T-helper 17 cell (primary cell): ENCODE results near the gene IQSEC1. TPM values are rescaled to one million over a fixed set of nuclear protein-coding genes. Genes with fewer than 3 reads are reported as not detected.
A peak's percentile ranks its signal among the peaks of the same experiment; 100 is the strongest.

Experiments
- ATAC-seq: fragments of 150-1000 bp; cut with Tn5 transposase; 2 replicates; pipeline ENCODE4 v1.10.0; 2021; ENCODE audit warnings: mild to moderate bottlenecking, moderate library complexity
- DNase-seq, 3 donors: peaks; one replicate each; pipeline versions ENCODE4 v3.0.0 to v3.0.0-alpha.2; 2020 to 2021
- H3K9me3 ChIP-seq: one replicate; pipeline ENCODE4 v1.7.0; 2013; ENCODE audit warnings: low read length, mild to moderate bottlenecking; ENCODE audit not compliant: control insufficient read depth, poor library complexity, severe bottlenecking
- H3K27ac Mint-ChIP-seq: one replicate; pipeline ENCODE4 v1.8.0; 2022; ENCODE audit warnings: mild to moderate bottlenecking, moderate library complexity, mixed read lengths
- H3K27me3 Mint-ChIP-seq: one replicate; pipeline ENCODE4 v1.8.0; 2022; ENCODE audit warnings: mixed read lengths
- H3K36me3 Mint-ChIP-seq: one replicate; pipeline ENCODE4 v1.8.0; 2022; ENCODE audit warnings: low read depth, mixed read lengths
- H3K4me1 Mint-ChIP-seq: one replicate; pipeline ENCODE4 v1.8.0; 2022; ENCODE audit warnings: mild to moderate bottlenecking, mixed read lengths
- H3K4me3 Mint-ChIP-seq: one replicate; pipeline ENCODE4 v1.8.0; 2022; ENCODE audit warnings: mild to moderate bottlenecking, moderate library complexity, mixed read lengths
- total RNA-seq, 4 donors: library from RNA in 2 of 4; stranded (reverse) in 2 of 4; gene quantifications; one replicate each; pipeline ENCODE4 v1.2.3 and lab custom pipeline; 2022 to 2026

IQSEC1 gene
- total RNA-seq, 2 donors from 2014 or later: 114 to 128 TPM

DNA sequence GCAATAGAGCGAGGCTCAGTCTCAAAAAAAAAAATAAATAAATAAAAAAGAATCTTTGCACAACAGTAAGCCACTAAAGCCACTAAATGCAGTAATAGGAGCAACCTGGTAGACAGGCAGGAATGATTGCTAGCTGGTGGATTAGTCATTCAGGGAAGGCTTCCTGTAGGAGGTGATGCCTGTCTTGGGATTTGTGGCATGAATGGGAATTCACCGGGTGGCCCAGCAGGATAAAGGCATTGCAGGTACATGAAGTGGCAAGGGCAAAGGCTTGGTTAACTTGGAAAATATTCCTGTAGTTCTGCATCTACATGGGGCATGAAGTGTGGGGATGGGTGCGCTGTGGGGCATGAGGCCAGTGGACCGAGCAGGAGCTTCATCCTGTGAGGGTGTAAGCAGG, 94.5 kb downstream of the IQSEC1 start:
- Mint-ChIP-seq H3K4me3 (no peak overlapping the region), H3K4me1 (peaks cover 39% of the 10 kb centered on the region), H3K36me3 (peaks cover 2% of the 10 kb centered on the region), H3K27ac (no peak overlapping the region), H3K27me3 (no peaks in the 10 kb centered on the region)
- H3K9me3 ChIP-seq: no peaks in the 10 kb centered on the region
- DNase-seq: no peak
- ATAC-seq: no peak

- Mint-ChIP-seq H3K4me1 (peaks cover 42% of the 10 kb centered on the region), H3K27ac (no peak overlapping the region), H3K4me3 (no peak overlapping the region), H3K27me3 (no peaks in the 10 kb centered on the region), H3K36me3 (peaks cover 2% of the 10 kb centered on the region)
- ATAC-seq (no peak), DNase-seq (no peak)
- no peaks in the 10 kb centered on the region for H3K9me3 ChIP-seq
Observed at GRCh38 chr3:12977117-12977808, 96.0 kb downstream of the IQSEC1 start.

DNA sequence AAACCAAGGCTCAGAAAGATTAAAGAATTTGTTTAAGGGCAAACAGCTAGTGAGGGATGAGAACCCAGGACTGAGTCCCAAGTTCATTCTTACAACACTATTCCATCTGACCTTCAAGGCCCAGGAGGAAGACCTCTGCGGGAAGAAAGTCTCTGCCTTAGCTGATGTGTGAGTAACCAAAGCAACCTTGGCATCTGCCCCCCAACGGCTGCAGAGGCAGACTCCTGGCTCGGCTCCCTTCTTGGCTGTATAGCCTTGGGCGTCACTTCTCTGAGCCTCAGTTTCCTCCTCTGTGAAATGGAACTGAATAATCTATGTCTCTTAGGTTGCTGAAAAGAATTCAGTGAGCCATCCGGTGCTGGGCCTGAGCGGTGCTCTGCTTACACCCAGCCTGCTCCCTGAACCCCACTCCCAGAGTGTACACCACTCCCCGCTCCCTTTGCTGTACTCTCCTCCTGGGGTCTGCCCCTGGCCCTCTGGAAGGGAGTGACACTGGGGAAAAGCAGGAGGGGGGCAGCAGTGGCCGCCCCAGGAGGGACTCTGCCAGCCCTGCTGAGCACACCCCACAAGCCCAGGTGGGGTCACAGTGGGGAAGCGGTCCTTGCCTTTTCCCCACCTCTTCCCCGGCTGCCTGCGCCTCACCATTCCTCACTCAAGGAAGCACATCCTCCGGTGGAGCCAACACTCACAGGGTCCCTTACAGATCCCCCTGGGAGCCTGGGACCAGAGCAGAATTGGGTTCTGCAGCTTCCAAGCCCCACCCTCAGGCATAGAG, 97.3 kb downstream of the IQSEC1 start:
- DNase-seq (no peak), ATAC-seq (no peak)
- H3K9me3 ChIP-seq: no peaks in the 10 kb centered on the region
- Mint-ChIP-seq H3K4me3 (no peak overlapping the region), H3K4me1 (peaks cover 45% of the 10 kb centered on the region), H3K27ac (peak overlapping the region; percentile 29), H3K27me3 (no peaks in the 10 kb centered on the region), H3K36me3 (peaks cover 2% of the 10 kb centered on the region)

DNA sequence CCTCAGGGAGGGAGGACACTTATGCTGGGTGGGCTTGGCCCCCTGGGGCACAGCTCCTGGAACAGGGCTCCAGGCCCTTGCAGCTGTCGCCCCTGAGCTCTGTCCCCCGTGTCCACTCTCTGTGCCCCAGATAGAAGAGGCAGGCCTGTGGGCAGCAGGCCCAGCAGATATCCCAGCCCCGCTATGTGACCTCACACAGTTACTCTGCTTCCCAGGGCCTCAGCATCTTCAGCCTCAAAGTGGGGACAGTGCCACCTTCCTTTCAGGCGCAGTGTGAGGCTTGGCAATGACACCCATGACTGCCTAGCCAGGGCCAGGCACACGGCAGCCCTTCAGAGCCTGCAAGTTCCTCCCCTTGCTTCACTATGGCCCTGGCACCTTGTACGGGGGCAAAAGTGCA, 98.4 kb downstream of the IQSEC1 start:
- Mint-ChIP-seq H3K4me1 (peaks cover 50% of the 10 kb centered on the region), H3K27me3 (no peaks in the 10 kb centered on the region), H3K4me3 (peak overlapping the region; percentile 45), H3K36me3 (peaks cover 2% of the 10 kb centered on the region), H3K27ac (no peak overlapping the region)
- no peak for DNase-seq
- ATAC-seq: no peak
- no peaks in the 10 kb centered on the region for H3K9me3 ChIP-seq

GRCh38 chr3:12974334-12974733, 98.9 kb downstream of the IQSEC1 start:
- H3K9me3 ChIP-seq: no peaks in the 10 kb centered on the region
- DNase-seq (no peak), ATAC-seq (no peak)
- H3K36me3 Mint-ChIP-seq: peaks cover 2% of the 10 kb centered on the region
- no peaks in the 10 kb centered on the region for H3K27me3 Mint-ChIP-seq
- peaks cover 50% of the 10 kb centered on the region for H3K4me1 Mint-ChIP-seq
- peak overlapping the region; percentile 45 for H3K4me3 Mint-ChIP-seq
- no peak overlapping the region for H3K27ac Mint-ChIP-seq

DNA sequence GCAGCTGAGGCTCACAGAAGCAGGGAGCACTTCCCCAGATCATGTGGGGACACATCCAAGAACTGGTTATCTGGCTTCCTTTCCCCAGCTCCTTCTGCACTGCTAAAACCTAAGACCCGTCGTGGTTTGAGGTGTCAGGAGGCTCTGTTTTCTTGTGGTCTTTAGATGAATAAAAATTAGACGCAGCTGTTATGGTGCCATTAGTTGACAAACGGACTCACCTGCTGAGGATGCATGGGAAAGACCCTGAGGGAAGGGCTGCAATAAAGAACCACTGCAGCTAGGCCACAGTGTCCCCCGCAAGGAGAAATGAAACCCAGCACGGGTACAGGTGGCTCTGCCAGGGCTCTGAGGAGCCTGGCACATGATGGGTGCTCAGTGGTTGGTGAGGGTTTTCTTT, 99.4 kb downstream of the IQSEC1 start:
- H3K4me3 Mint-ChIP-seq: no peak overlapping the region
- ATAC-seq (peak; percentile 20), DNase-seq (no peak)
- H3K27ac Mint-ChIP-seq: no peak overlapping the region
- H3K9me3 ChIP-seq: no peaks in the 10 kb centered on the region
- peaks cover 51% of the 10 kb centered on the region for H3K4me1 Mint-ChIP-seq
- H3K36me3 Mint-ChIP-seq: peaks cover 2% of the 10 kb centered on the region
- H3K27me3 Mint-ChIP-seq: no peaks in the 10 kb centered on the region

- Mint-ChIP-seq H3K36me3 (peaks cover 2% of the 10 kb centered on the region), H3K4me1 (peaks cover 58% of the 10 kb centered on the region), H3K27me3 (no peaks in the 10 kb centered on the region), H3K4me3 (no peak overlapping the region), H3K27ac (no peak overlapping the region)
- no peaks in the 10 kb centered on the region for H3K9me3 ChIP-seq
- DNase-seq (no peak), ATAC-seq (no peak)
Observed at GRCh38 chr3:12972781-12973702, 100.2 kb downstream of the IQSEC1 start.

- no peaks in the 10 kb centered on the region for H3K9me3 ChIP-seq
- DNase-seq (no peak), ATAC-seq (no peak)
- Mint-ChIP-seq H3K4me3 (no peak overlapping the region), H3K27me3 (no peaks in the 10 kb centered on the region), H3K4me1 (peaks cover 57% of the 10 kb centered on the region), H3K27ac (no peak overlapping the region), H3K36me3 (peaks cover 2% of the 10 kb centered on the region)
Observed at GRCh38 chr3:12972043-12972442, 101.2 kb downstream of the IQSEC1 start.

GRCh38 chr3:12970684-12971083, 102.5 kb downstream of the IQSEC1 start:
- Mint-ChIP-seq H3K36me3 (no peaks in the 10 kb centered on the region), H3K4me1 (peaks cover 65% of the 10 kb centered on the region), H3K27me3 (no peaks in the 10 kb centered on the region), H3K4me3 (no peak overlapping the region), H3K27ac (peak overlapping the region; percentile 81)
- ATAC-seq: no peak
- no peaks in the 10 kb centered on the region for H3K9me3 ChIP-seq
- DNase-seq: no peak

DNA sequence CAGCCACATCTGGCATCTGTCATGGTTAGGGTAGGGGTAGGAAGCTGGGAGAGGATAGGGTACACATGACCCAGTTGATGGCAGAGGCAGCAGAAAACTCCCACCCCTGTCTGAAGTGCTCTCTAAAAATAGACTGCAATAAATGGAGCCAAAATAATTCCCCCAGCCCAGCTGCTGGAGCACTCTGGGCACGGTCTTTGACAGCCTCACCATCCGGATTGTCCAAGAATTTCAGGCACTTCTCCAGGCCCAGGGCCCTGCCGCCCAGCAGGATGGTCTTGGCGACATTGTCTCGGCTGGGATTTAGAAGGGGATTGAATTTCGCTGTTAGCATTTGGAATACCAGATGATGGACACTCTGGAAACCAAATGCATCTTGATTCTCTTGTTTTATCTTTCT, 103.7 kb downstream of the IQSEC1 start:
- no peak overlapping the region for H3K27ac Mint-ChIP-seq
- no peak overlapping the region for H3K4me3 Mint-ChIP-seq
- peaks cover 64% of the 10 kb centered on the region for H3K4me1 Mint-ChIP-seq
- no peaks in the 10 kb centered on the region for H3K27me3 Mint-ChIP-seq
- DNase-seq: no peak
- no peak for ATAC-seq
- H3K9me3 ChIP-seq: no peaks in the 10 kb centered on the region
- H3K36me3 Mint-ChIP-seq: no peaks in the 10 kb centered on the region

GRCh38 chr3:12968541-12968940, 104.7 kb downstream of the IQSEC1 start:
- Mint-ChIP-seq H3K36me3 (no peaks in the 10 kb centered on the region), H3K4me1 (peaks cover 68% of the 10 kb centered on the region), H3K27me3 (no peaks in the 10 kb centered on the region), H3K27ac (peak overlapping the region; percentile 60), H3K4me3 (peak overlapping the region; percentile 88)
- no peak for DNase-seq
- ATAC-seq: no peak
- H3K9me3 ChIP-seq: no peaks in the 10 kb centered on the region

DNA sequence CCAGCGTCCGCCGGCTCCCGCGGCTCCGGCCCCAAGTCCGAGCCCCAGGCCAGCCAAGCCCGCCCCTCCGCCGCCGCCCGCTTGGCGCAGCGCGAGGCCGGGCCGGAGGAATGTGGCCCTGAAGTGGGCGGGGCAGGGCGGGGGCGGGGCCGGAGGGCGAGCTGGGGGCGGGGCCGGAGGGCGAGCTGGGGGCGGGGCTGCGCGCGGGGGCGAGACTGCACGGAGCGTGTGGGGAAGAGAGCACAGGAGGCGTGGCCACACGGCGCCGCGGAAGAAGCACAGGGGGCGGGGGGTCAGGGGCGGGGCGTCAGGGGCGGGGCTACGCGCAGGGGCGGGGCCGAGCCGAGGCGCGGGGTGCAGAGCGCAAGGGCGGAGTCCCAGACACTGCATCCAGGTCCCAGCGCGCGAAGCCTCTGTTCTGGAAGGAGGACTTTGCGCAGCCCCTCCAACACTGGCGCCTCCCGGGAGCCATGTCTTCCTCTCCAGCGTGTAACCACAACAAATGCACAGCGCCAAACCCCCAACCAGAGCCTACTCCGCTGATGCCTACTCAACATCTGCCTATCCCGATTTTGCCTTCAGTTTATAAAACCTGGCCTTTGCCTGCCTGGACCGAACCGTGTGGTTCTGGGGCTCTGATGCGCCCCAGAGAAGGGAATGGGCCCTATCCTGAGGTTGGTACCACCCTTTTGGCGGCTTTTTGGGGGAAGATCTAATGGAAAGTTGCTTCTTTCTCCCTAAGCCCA, 105.5 kb downstream of the IQSEC1 start:
- Mint-ChIP-seq H3K4me3 (peak overlapping the region; percentile 88), H3K36me3 (no peaks in the 10 kb centered on the region), H3K27me3 (no peaks in the 10 kb centered on the region), H3K27ac (peak overlapping the region; percentile 60), H3K4me1 (peaks cover 68% of the 10 kb centered on the region)
- no peaks in the 10 kb centered on the region for H3K9me3 ChIP-seq
- ATAC-seq: peak; percentile 96
- peak; percentile 76 to 92 (median 91) for DNase-seq
